Neuronal stem cell (in vitro differentiated cells): ENCODE measurements around the gene PDK4.

Experiments used
- DNase-seq: peaks from one replicate; pipeline ENCODE4 v3.0.0-alpha.2; 2013; ENCODE audit warnings: low spot score
- H2AFZ ChIP-seq: one replicate; pipeline ENCODE4 v1.6.1; 2013; ENCODE audit warnings: mild to moderate bottlenecking, low read length, inconsistent platforms
- H2AK5ac ChIP-seq: 2 replicates; pipeline ENCODE4 v1.6.1; 2013; ENCODE audit warnings: low read depth, mild to moderate bottlenecking, inconsistent platforms, low read length, moderate library complexity, mixed read lengths
- H2BK120ac ChIP-seq: 2 replicates; pipeline ENCODE4 v1.6.1; 2013; ENCODE audit warnings: low read depth, mild to moderate bottlenecking, inconsistent platforms, low read length, moderate library complexity, mixed read lengths
- H2BK12ac ChIP-seq: one replicate; pipeline ENCODE4 v1.6.1; 2013; ENCODE audit warnings: low read length, inconsistent platforms
- H2BK15ac ChIP-seq: 2 replicates; pipeline ENCODE4 v1.6.1; 2013; ENCODE audit warnings: mild to moderate bottlenecking, low read length, inconsistent platforms, mixed read lengths
- H2BK5ac ChIP-seq: one replicate; pipeline ENCODE4 v1.6.1; 2013; ENCODE audit warnings: inconsistent platforms, mild to moderate bottlenecking, low read length, moderate library complexity
- H3K14ac ChIP-seq: one replicate; pipeline ENCODE4 v1.6.1; 2013; ENCODE audit warnings: low read length, inconsistent platforms
- H3K18ac ChIP-seq: 2 replicates; pipeline ENCODE4 v1.6.1; 2013; ENCODE audit warnings: low read length, inconsistent platforms
- H3K23ac ChIP-seq: 2 replicates; pipeline ENCODE4 v1.6.1; 2013; ENCODE audit warnings: low read depth, mild to moderate bottlenecking, mixed read lengths, low read length, inconsistent platforms; ENCODE audit not compliant: poor library complexity
- H3K27ac ChIP-seq: replicated peaks from 3 replicates; pipeline ENCODE4 v1.5.1; 2013; ENCODE audit warnings: low read length, inconsistent platforms
- H3K27me3 ChIP-seq, 3 experiments: 2 replicates each; pipeline ENCODE4 v1.6.1; 2013; ENCODE audit warnings: low read length in 3 of 3, mild to moderate bottlenecking in 2 of 3, inconsistent platforms in 1 of 3, low read depth in 1 of 3, mixed read lengths in 1 of 3, moderate library complexity in 1 of 3; ENCODE audit not compliant: control insufficient read depth in 3 of 3, insufficient read depth in 3 of 3
- H3K36me3 ChIP-seq, 2 donors: replicated peaks in 1 of 2; 2 replicates each; pipeline ENCODE4 v1.6.1; 2013; ENCODE audit warnings: low read length in 2 of 2; ENCODE audit not compliant: control insufficient read depth in 2 of 2, insufficient read depth in 2 of 2
- H3K4ac ChIP-seq: 2 replicates; pipeline ENCODE4 v1.6.1; 2013; ENCODE audit warnings: inconsistent platforms, mild to moderate bottlenecking, low read length, moderate library complexity
- H3K4me1 ChIP-seq, 2 donors: 1 replicate in 1 of 2; 2 replicates in 1 of 2; pipeline ENCODE4 v1.6.1; 2013; ENCODE audit warnings: low read length in 2 of 2, low read depth in 1 of 2; ENCODE audit not compliant: control insufficient read depth in 2 of 2, insufficient read depth in 1 of 2
- H3K4me2 ChIP-seq: one replicate; pipeline ENCODE4 v1.6.1; 2013; ENCODE audit warnings: mild to moderate bottlenecking, low read length, inconsistent platforms; ENCODE audit not compliant: insufficient read depth, poor library complexity, severe bottlenecking
- H3K4me3 ChIP-seq, 2 donors: 2 replicates each; pipeline ENCODE4 v1.5.1; 2013; ENCODE audit warnings: low read length in 2 of 2, mild to moderate bottlenecking in 2 of 2, inconsistent platforms in 1 of 2, moderate library complexity in 1 of 2
- H3K79me1 ChIP-seq: one replicate; pipeline ENCODE4 v1.6.1; 2013; ENCODE audit warnings: low read depth, mild to moderate bottlenecking, inconsistent platforms, low read length, moderate library complexity
- H3K9ac ChIP-seq: one replicate; pipeline ENCODE4 v1.6.1; 2013; ENCODE audit warnings: mild to moderate bottlenecking, low read depth, low read length, inconsistent platforms; ENCODE audit not compliant: poor library complexity
- H3K9me3 ChIP-seq, 2 donors: replicated peaks in 1 of 2; 2 replicates each; pipeline versions ENCODE3 to v1.6.1; 2013; ENCODE audit warnings: low read length in 2 of 2, mild to moderate bottlenecking in 2 of 2, inconsistent platforms in 1 of 2, low read depth in 1 of 2, mixed read lengths in 1 of 2, moderate library complexity in 1 of 2; ENCODE audit not compliant: control insufficient read depth in 2 of 2, insufficient read depth in 1 of 2
- H4K8ac ChIP-seq: one replicate; pipeline ENCODE4 v1.6.1; 2013; ENCODE audit warnings: low read depth, mild to moderate bottlenecking, inconsistent platforms, low read length, moderate library complexity
- H4K91ac ChIP-seq: one replicate; pipeline ENCODE4 v1.6.1; 2013; ENCODE audit warnings: low read length, low read depth, mild to moderate bottlenecking, inconsistent platforms; ENCODE audit not compliant: poor library complexity
- WGBS, 2 donors: extraction: QIAGEN DNeasy Blood & Tissue Kit; methylation state at CpG; one replicate each; pipeline ENCODE4 v1.1.7; 2013; ENCODE audit warnings: missing lambda C conversion rate in 2 of 2, mixed read lengths in 1 of 2; ENCODE audit not compliant: insufficient read length in 2 of 2, insufficient replicate concordance in 1 of 2; ENCODE audit errors: extremely low coverage in 2 of 2; 5-methylcytosine and 5-hydroxymethylcytosine counted together

Gene PDK4

GRCh38 chr7:95622859-95623258, 26.5 kb upstream of the PDK4 start:
- H3K36me3 ChIP-seq, result no peaks in the 10 kb centered on the region
- H2AFZ ChIP-seq, result no peak overlapping the region
- no peak overlapping the region for H3K27ac ChIP-seq
- no peaks in the 10 kb centered on the region for H3K9me3 ChIP-seq
- no peaks in the 10 kb centered on the region for H3K4me1 ChIP-seq
- H3K4ac ChIP-seq, result no peak overlapping the region
- no peak overlapping the region for H3K14ac ChIP-seq
- no peak overlapping the region for H3K4me3 ChIP-seq
- no peak overlapping the region for H3K9ac ChIP-seq
- no peaks in the 10 kb centered on the region for H3K27me3 ChIP-seq
- no peak overlapping the region for H3K23ac ChIP-seq
- no peak overlapping the region for H3K4me2 ChIP-seq
- H4K8ac ChIP-seq, result no peak overlapping the region
- H2BK5ac ChIP-seq, result no peak overlapping the region
- no peak for DNase-seq
- H3K79me1 ChIP-seq, result no peaks in the 10 kb centered on the region
- no peak overlapping the region for H4K91ac ChIP-seq
- no peak overlapping the region for H3K18ac ChIP-seq
- H2BK15ac ChIP-seq, result no peak overlapping the region
- WGBS, 2 donors, result no CpG with 5 or more reads among the region's 3 CpGs
- no peak overlapping the region for H2BK120ac ChIP-seq
- no peak overlapping the region for H2BK12ac ChIP-seq
- no peak overlapping the region for H2AK5ac ChIP-seq

GRCh38 chr7:95622001-95622549, 25.8 kb upstream of the PDK4 start:
- DNase-seq, result no peak
- H3K23ac ChIP-seq, result no peak overlapping the region
- H4K8ac ChIP-seq, result no peak overlapping the region
- no peak overlapping the region for H3K14ac ChIP-seq
- no peaks in the 10 kb centered on the region for H3K27me3 ChIP-seq
- no peak overlapping the region for H2BK12ac ChIP-seq
- H3K36me3 ChIP-seq, result no peaks in the 10 kb centered on the region
- H3K4ac ChIP-seq, result no peak overlapping the region
- H2BK120ac ChIP-seq, result no peak overlapping the region
- H3K4me3 ChIP-seq, result no peak overlapping the region
- no peaks in the 10 kb centered on the region for H3K9me3 ChIP-seq
- H3K9ac ChIP-seq, result no peak overlapping the region
- no peak overlapping the region for H4K91ac ChIP-seq
- no peak overlapping the region for H2BK15ac ChIP-seq
- no peak overlapping the region for H2BK5ac ChIP-seq
- H3K27ac ChIP-seq, result no peak overlapping the region
- no peak overlapping the region for H3K4me2 ChIP-seq
- no peak overlapping the region for H2AFZ ChIP-seq
- no peak overlapping the region for H3K18ac ChIP-seq
- no peaks in the 10 kb centered on the region for H3K79me1 ChIP-seq
- H2AK5ac ChIP-seq, result no peak overlapping the region
- no peaks in the 10 kb centered on the region for H3K4me1 ChIP-seq

- no peak overlapping the region for H2AK5ac ChIP-seq
- WGBS, 2 donors, result no CpG with 5 or more reads among the region's 1 CpG
- H3K4ac ChIP-seq, result no peak overlapping the region
- H4K91ac ChIP-seq, result no peak overlapping the region
- no peak overlapping the region for H2BK12ac ChIP-seq
- no peak overlapping the region for H3K14ac ChIP-seq
- H2BK5ac ChIP-seq, result no peak overlapping the region
- H3K9me3 ChIP-seq, result no peaks in the 10 kb centered on the region
- H2BK15ac ChIP-seq, result no peak overlapping the region
- H3K23ac ChIP-seq, result no peak overlapping the region
- no peaks in the 10 kb centered on the region for H3K36me3 ChIP-seq
- no peak overlapping the region for H4K8ac ChIP-seq
- H2BK120ac ChIP-seq, result no peak overlapping the region
- no peak overlapping the region for H3K4me2 ChIP-seq
- H3K27ac ChIP-seq, result no peak overlapping the region
- no peaks in the 10 kb centered on the region for H3K27me3 ChIP-seq
- H3K9ac ChIP-seq, result no peak overlapping the region
- no peaks in the 10 kb centered on the region for H3K79me1 ChIP-seq
- H2AFZ ChIP-seq, result no peak overlapping the region
- H3K18ac ChIP-seq, result no peak overlapping the region
- H3K4me1 ChIP-seq, result no peaks in the 10 kb centered on the region
- H3K4me3 ChIP-seq, result no peak overlapping the region
- DNase-seq, result no peak
These were observed 25.1 kb upstream of the PDK4 start for GRCh38 chr7:95621404-95621803.

GRCh38 chr7:95620631-95621030, 24.3 kb upstream of the PDK4 start:
- H4K91ac ChIP-seq, result no peak overlapping the region
- H2AK5ac ChIP-seq, result no peak overlapping the region

More at GRCh38 chr7:95620631-95621030, 24.3 kb upstream of the PDK4 start:
- H3K9ac ChIP-seq, result no peak overlapping the region
- no peak overlapping the region for H3K23ac ChIP-seq
- no peak overlapping the region for H3K4ac ChIP-seq
- H3K18ac ChIP-seq, result no peak overlapping the region
- no peaks in the 10 kb centered on the region for H3K27me3 ChIP-seq
- H3K4me3 ChIP-seq, result no peak overlapping the region
- no peak overlapping the region for H2BK12ac ChIP-seq
- no peaks in the 10 kb centered on the region for H3K9me3 ChIP-seq
- no peak overlapping the region for H4K8ac ChIP-seq
- no peaks in the 10 kb centered on the region for H3K79me1 ChIP-seq
- H2BK5ac ChIP-seq, result no peak overlapping the region
- H2BK15ac ChIP-seq, result no peak overlapping the region
- DNase-seq, result no peak
- WGBS, 2 donors, result no CpG with 5 or more reads among the region's 3 CpGs
- no peak overlapping the region for H3K4me2 ChIP-seq
- no peak overlapping the region for H3K14ac ChIP-seq
- no peaks in the 10 kb centered on the region for H3K4me1 ChIP-seq
- H2AFZ ChIP-seq, result no peak overlapping the region
- H3K27ac ChIP-seq, result no peak overlapping the region
- H3K36me3 ChIP-seq, result no peaks in the 10 kb centered on the region
- no peak overlapping the region for H2BK120ac ChIP-seq
